ENCODE data around the gene PDIA5.

The PDIA5 gene

GRCh38 chr3:123093696-123094095, 26.9 kb downstream of the PDIA5 start:
- no peaks in the 10 kb centered on the region for H4K20me1 ChIP-seq (ENCODE audit: insufficient read depth, low read length)
- TF ChIP-seq CTCF (IDR thresholded peaks at IDR 0.05; ENCODE audit: low read length) = no peak
- TF ChIP-seq EZH2 (IDR thresholded peaks at IDR 0.05; ENCODE audit: borderline replicate concordance, low read length) = no peak
- no peaks in the 10 kb centered on the region for H3K9me2 ChIP-seq (ENCODE audit: low read depth, low read length)
- no peak overlapping the region for H3K27ac ChIP-seq (ENCODE audit: low read depth, low read length, poor library complexity, severe bottlenecking)
- no peaks in the 10 kb centered on the region for H3K27me3 ChIP-seq (ENCODE audit: insufficient read depth, low read length)
- no peak overlapping the region for H3K4me2 ChIP-seq (ENCODE audit: low read length)
- H3K36me3 ChIP-seq (ENCODE audit: insufficient read depth, low read length) = peaks cover 38% of the 10 kb centered on the region
- no peak overlapping the region for H3K4me3 ChIP-seq (ENCODE audit: low read depth, low read length, poor library complexity, severe bottlenecking)
- H3K4me1 ChIP-seq (ENCODE audit: insufficient read depth, low read length, severe bottlenecking) = no peaks in the 10 kb centered on the region
- H3K9me3 ChIP-seq (ENCODE audit: low read length) = no peaks in the 10 kb centered on the region
- H3F3A ChIP-seq (ENCODE audit: insufficient read depth, low read length) = no peaks in the 10 kb centered on the region
- H2AFZ ChIP-seq (ENCODE audit: low read length) = no peak overlapping the region
- no peak overlapping the region for H3K9ac ChIP-seq (ENCODE audit: low read length)
- no peaks in the 10 kb centered on the region for H3K79me2 ChIP-seq (ENCODE audit: insufficient read depth, low read length)

GRCh38 chr3:123094516-123095313, 27.9 kb downstream of the PDIA5 start:
- Histone ChIP-seq H3K9me2 (ENCODE audit: low read depth, low read length) (no peaks in the 10 kb centered on the region), H2AFZ (ENCODE audit: low read length) (no peak overlapping the region), H3K9ac (ENCODE audit: low read length) (no peak overlapping the region), H3K4me2 (ENCODE audit: low read length) (no peak overlapping the region), H3K79me2 (ENCODE audit: insufficient read depth, low read length) (no peaks in the 10 kb centered on the region), H3K27ac (ENCODE audit: low read depth, low read length, poor library complexity, severe bottlenecking) (no peak overlapping the region), H3K4me3 (ENCODE audit: low read depth, low read length, poor library complexity, severe bottlenecking) (no peak overlapping the region), H3F3A (ENCODE audit: insufficient read depth, low read length) (no peaks in the 10 kb centered on the region), H3K4me1 (ENCODE audit: insufficient read depth, low read length, severe bottlenecking) (no peaks in the 10 kb centered on the region), H4K20me1 (ENCODE audit: insufficient read depth, low read length) (no peaks in the 10 kb centered on the region), H3K9me3 (ENCODE audit: low read length) (no peaks in the 10 kb centered on the region), H3K27me3 (ENCODE audit: insufficient read depth, low read length) (no peaks in the 10 kb centered on the region), H3K36me3 (ENCODE audit: insufficient read depth, low read length) (peaks cover 43% of the 10 kb centered on the region)
- TF ChIP-seq EZH2 (IDR thresholded peaks at IDR 0.05; ENCODE audit: borderline replicate concordance, low read length) (no peak), CTCF (IDR thresholded peaks at IDR 0.05; ENCODE audit: low read length) (no peak)

- Histone ChIP-seq H2AFZ (ENCODE audit: low read length) (no peak overlapping the region), H3F3A (ENCODE audit: insufficient read depth, low read length) (no peaks in the 10 kb centered on the region), H3K27ac (ENCODE audit: low read depth, low read length, poor library complexity, severe bottlenecking) (no peak overlapping the region), H3K79me2 (ENCODE audit: insufficient read depth, low read length) (no peaks in the 10 kb centered on the region), H3K4me2 (ENCODE audit: low read length) (no peak overlapping the region), H4K20me1 (ENCODE audit: insufficient read depth, low read length) (no peaks in the 10 kb centered on the region), H3K4me1 (ENCODE audit: insufficient read depth, low read length, severe bottlenecking) (no peaks in the 10 kb centered on the region), H3K9ac (ENCODE audit: low read length) (no peak overlapping the region), H3K4me3 (ENCODE audit: low read depth, low read length, poor library complexity, severe bottlenecking) (no peak overlapping the region), H3K9me3 (ENCODE audit: low read length) (no peaks in the 10 kb centered on the region), H3K9me2 (ENCODE audit: low read depth, low read length) (no peaks in the 10 kb centered on the region), H3K36me3 (ENCODE audit: insufficient read depth, low read length) (peaks cover 39% of the 10 kb centered on the region), H3K27me3 (ENCODE audit: insufficient read depth, low read length) (no peaks in the 10 kb centered on the region)
- no peak for TF ChIP-seq CTCF (IDR thresholded peaks at IDR 0.05; ENCODE audit: low read length)
- TF ChIP-seq EZH2 (IDR thresholded peaks at IDR 0.05; ENCODE audit: borderline replicate concordance, low read length) = no peak
Observed at GRCh38 chr3:123096126-123096525, 29.3 kb downstream of the PDIA5 start.
